Parathyroid adenoma (tissue), 2 donors: Measurements from ENCODE around the gene CIDEA.
"Not testable (repeated sequence)": the region's sequence is repeated elsewhere in the genome, so short reads cannot be mapped to it uniquely, and the experiment has no call there.

Source experiments
- H2AFZ ChIP-seq: fragments of 300-600 bp; sonication (generic); one replicate; pipeline ENCODE4 v1.7.0; 2017; ENCODE audit warnings: antibody characterized with exemption, mild to moderate bottlenecking
- H3K27ac ChIP-seq: fragments of 300-600 bp; sonication (generic); one replicate; pipeline ENCODE4 v1.7.0; 2017
- H3K27me3 ChIP-seq: fragments of 300-600 bp; sonication (generic); one replicate; pipeline ENCODE4 v1.7.0; 2017; ENCODE audit warnings: low read length; ENCODE audit not compliant: control insufficient read depth, insufficient read depth
- H3K36me3 ChIP-seq: fragments of 300-600 bp; sonication (generic); one replicate; pipeline ENCODE4 v1.7.0; 2017; ENCODE audit warnings: low read length; ENCODE audit not compliant: control insufficient read depth, insufficient read depth
- H3K4me1 ChIP-seq: fragments of 300-600 bp; sonication (generic); one replicate; pipeline ENCODE4 v1.7.0; 2017; ENCODE audit warnings: control low read depth
- H3K4me2 ChIP-seq: fragments of 300-600 bp; sonication (generic); one replicate; pipeline ENCODE4 v1.7.0; 2017; ENCODE audit warnings: low read length
- H3K4me3 ChIP-seq: fragments of 300-600 bp; sonication (generic); one replicate; pipeline ENCODE4 v1.7.0; 2017; ENCODE audit warnings: low read depth, low read length
- H3K79me2 ChIP-seq: fragments of 300-600 bp; sonication (generic); one replicate; pipeline ENCODE4 v1.7.0; 2017; ENCODE audit warnings: control low read depth
- H3K9ac ChIP-seq: fragments of 300-600 bp; sonication (generic); one replicate; pipeline ENCODE4 v1.7.0; 2017; ENCODE audit warnings: mild to moderate bottlenecking
- H3K9me3 ChIP-seq: fragments of 300-600 bp; sonication (generic); one replicate; pipeline ENCODE4 v1.7.0; 2017; ENCODE audit warnings: low read length; ENCODE audit not compliant: control insufficient read depth
- CTCF ChIP-seq: fragments of 300-600 bp; sonication (generic); IDR thresholded peaks from one replicate; pipeline ENCODE4 v1.7.0; 2017; ENCODE audit warnings: antibody characterized with exemption, mild to moderate bottlenecking
- donor health status: primary hyperparathyroidism.

Gene CIDEA

GRCh38 chr18:12227399-12228186, 26.6 kb upstream of the CIDEA start:
- H3K79me2 ChIP-seq, H3K9me3 ChIP-seq, H3K27ac ChIP-seq, H3K4me2 ChIP-seq, H3K4me1 ChIP-seq, H3K27me3 ChIP-seq, H2AFZ ChIP-seq, H3K9ac ChIP-seq, H3K36me3 ChIP-seq, H3K4me3 ChIP-seq: not testable (repeated sequence)

GRCh38 chr18:12228308-12228707, 25.9 kb upstream of the CIDEA start:
- H3K27me3 ChIP-seq, H3K9ac ChIP-seq, H3K4me1 ChIP-seq, H3K4me3 ChIP-seq, H3K27ac ChIP-seq, H3K36me3 ChIP-seq, H3K9me3 ChIP-seq, H2AFZ ChIP-seq, H3K4me2 ChIP-seq, H3K79me2 ChIP-seq: not testable (repeated sequence)

- H3K79me2 ChIP-seq, H3K27ac ChIP-seq, H3K4me3 ChIP-seq, H3K36me3 ChIP-seq, H3K9me3 ChIP-seq, H3K4me2 ChIP-seq, H2AFZ ChIP-seq, H3K27me3 ChIP-seq, H3K9ac ChIP-seq, H3K4me1 ChIP-seq: not testable (repeated sequence)
Observed at GRCh38 chr18:12230561-12230960, 23.6 kb upstream of the CIDEA start.

GRCh38 chr18:12231040-12231882, 22.9 kb upstream of the CIDEA start:
- Histone ChIP-seq H3K4me2 (no peak overlapping the region), H3K4me1 (no peaks in the 10 kb centered on the region), H2AFZ (no peak overlapping the region), H3K36me3 (no peaks in the 10 kb centered on the region), H3K4me3 (no peak overlapping the region), H3K27me3 (no peaks in the 10 kb centered on the region), H3K9ac (no peak overlapping the region), H3K27ac (no peak overlapping the region), H3K79me2 (no peaks in the 10 kb centered on the region), H3K9me3 (no peaks in the 10 kb centered on the region)
- TF ChIP-seq CTCF, result no peak

- Histone ChIP-seq H3K36me3 (no peaks in the 10 kb centered on the region), H3K27me3 (no peaks in the 10 kb centered on the region), H3K27ac (no peak overlapping the region), H3K9ac (no peak overlapping the region), H3K4me3 (no peak overlapping the region), H3K4me1 (no peaks in the 10 kb centered on the region), H3K79me2 (no peaks in the 10 kb centered on the region), H3K9me3 (no peaks in the 10 kb centered on the region), H3K4me2 (no peak overlapping the region), H2AFZ (no peak overlapping the region)
- no peak for TF ChIP-seq CTCF
Observed at GRCh38 chr18:12231986-12232385, 22.2 kb upstream of the CIDEA start.

GRCh38 chr18:12233378-12233777, 20.8 kb upstream of the CIDEA start:
- Histone ChIP-seq H3K4me2 (no peak overlapping the region), H2AFZ (no peak overlapping the region), H3K79me2 (no peaks in the 10 kb centered on the region), H3K27ac (no peak overlapping the region), H3K36me3 (no peaks in the 10 kb centered on the region), H3K4me3 (no peak overlapping the region), H3K9ac (no peak overlapping the region), H3K9me3 (no peaks in the 10 kb centered on the region), H3K4me1 (no peaks in the 10 kb centered on the region), H3K27me3 (no peaks in the 10 kb centered on the region)
- no peak for TF ChIP-seq CTCF
